SK-N-SH treated with all-trans-retinoic acid at 6 μM for 48 hours (cell line): Measurements from ENCODE around the gene PDE1C.

Experiments
- BACH2 ChIP-seq: fragments of 250-450 bp; sonication (Bioruptor Pico); IDR thresholded peaks from 2 replicates; pipeline ENCODE4 v1.9.0; 2021; ENCODE audit warnings: mild to moderate bottlenecking, borderline replicate concordance
- RARB ChIP-seq: fragments of 250-450 bp; sonication (Bioruptor Pico); IDR thresholded peaks from 2 replicates; pipeline ENCODE4 v1.8.0; 2021; ENCODE audit warnings: mild to moderate bottlenecking, moderate library complexity
- SNAI2 ChIP-seq: fragments of 250-450 bp; sonication (Bioruptor Pico); IDR thresholded peaks from 2 replicates; pipeline ENCODE4 v1.5.0; 2020; ENCODE audit warnings: mild to moderate bottlenecking, moderate library complexity
- ZC3H10 ChIP-seq: fragments of 250-450 bp; sonication (Bioruptor Pico); IDR thresholded peaks from 2 replicates; pipeline ENCODE4 v1.5.1; 2021; ENCODE audit warnings: mild to moderate bottlenecking, moderate library complexity
- ZFP3 ChIP-seq: fragments of 250-450 bp; sonication (Bioruptor Pico); IDR thresholded peaks from 2 replicates; pipeline ENCODE4 v1.5.0; 2020; ENCODE audit warnings: mild to moderate bottlenecking, moderate library complexity
- TF ChIP-seq, protein P1 (sequence below): fragments of 250-450 bp; sonication (Bioruptor Pico); IDR thresholded peaks from 2 replicates; pipeline ENCODE4 v1.5.1; 2020; ENCODE audit warnings: low read depth, mild to moderate bottlenecking, moderate library complexity
- TF ChIP-seq, protein P2 (sequence below): fragments of 250-450 bp; sonication (Bioruptor Pico); IDR thresholded peaks from 2 replicates; pipeline ENCODE4 v1.8.0; 2020; ENCODE audit warnings: mild to moderate bottlenecking, moderate library complexity, borderline replicate concordance

DNA sequence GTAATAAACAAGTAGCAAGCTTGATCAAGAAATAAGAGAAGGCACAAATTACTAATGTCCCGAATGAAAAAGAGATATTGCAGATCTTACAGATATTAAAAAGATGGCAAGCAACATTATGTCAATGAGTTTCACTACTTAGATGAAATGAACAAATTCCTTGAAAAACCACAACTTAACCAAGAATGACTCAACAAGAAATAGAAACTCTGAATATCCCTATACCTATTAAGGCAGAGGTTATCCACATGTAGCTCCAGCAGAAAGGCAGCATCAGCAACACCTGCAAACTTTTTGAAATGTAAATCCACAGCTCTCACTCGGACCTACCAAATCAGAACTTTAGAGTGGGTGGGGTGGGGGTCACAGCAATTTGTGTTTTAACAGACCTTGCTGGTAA is 33.6 kb downstream of the PDE1C start:
- TF ChIP-seq SNAI2 (CRISPR knock-in tag) (no peak), ZFP3 (CRISPR knock-in tag) (no peak), ZC3H10 (CRISPR knock-in tag) (no peak), RARB (no peak), BACH2 (no peak)
- TF ChIP-seq, protein P1, sequence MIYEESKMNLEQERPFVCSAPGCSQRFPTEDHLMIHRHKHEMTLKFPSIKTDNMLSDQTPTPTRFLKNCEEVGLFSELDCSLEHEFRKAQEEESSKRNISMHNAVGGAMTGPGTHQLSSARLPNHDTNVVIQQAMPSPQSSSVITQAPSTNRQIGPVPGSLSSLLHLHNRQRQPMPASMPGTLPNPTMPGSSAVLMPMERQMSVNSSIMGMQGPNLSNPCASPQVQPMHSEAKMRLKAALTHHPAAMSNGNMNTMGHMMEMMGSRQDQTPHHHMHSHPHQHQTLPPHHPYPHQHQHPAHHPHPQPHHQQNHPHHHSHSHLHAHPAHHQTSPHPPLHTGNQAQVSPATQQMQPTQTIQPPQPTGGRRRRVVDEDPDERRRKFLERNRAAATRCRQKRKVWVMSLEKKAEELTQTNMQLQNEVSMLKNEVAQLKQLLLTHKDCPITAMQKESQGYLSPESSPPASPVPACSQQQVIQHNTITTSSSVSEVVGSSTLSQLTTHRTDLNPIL (CRISPR knock-in tag), result no peak
- TF ChIP-seq, protein P2, sequence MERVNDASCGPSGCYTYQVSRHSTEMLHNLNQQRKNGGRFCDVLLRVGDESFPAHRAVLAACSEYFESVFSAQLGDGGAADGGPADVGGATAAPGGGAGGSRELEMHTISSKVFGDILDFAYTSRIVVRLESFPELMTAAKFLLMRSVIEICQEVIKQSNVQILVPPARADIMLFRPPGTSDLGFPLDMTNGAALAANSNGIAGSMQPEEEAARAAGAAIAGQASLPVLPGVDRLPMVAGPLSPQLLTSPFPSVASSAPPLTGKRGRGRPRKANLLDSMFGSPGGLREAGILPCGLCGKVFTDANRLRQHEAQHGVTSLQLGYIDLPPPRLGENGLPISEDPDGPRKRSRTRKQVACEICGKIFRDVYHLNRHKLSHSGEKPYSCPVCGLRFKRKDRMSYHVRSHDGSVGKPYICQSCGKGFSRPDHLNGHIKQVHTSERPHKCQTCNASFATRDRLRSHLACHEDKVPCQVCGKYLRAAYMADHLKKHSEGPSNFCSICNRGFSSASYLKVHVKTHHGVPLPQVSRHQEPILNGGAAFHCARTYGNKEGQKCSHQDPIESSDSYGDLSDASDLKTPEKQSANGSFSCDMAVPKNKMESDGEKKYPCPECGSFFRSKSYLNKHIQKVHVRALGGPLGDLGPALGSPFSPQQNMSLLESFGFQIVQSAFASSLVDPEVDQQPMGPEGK, result no peak
